NCI-H82 (cell line): Measurements from ENCODE around the gene RNF43.

Experiments
- DNase-seq: peaks from one replicate; lab custom pipeline; 2025; lab: John Stamatoyannopoulos, UW

RNF43 gene

GRCh38 chr17:58417300-58418092 lies at the start of gene RNF43:
Gene RNF43 (minus strand): TSS chr17:58417534. CDS start chr17:58415577, 1,957 bp downstream.
- DNase-seq: peak; percentile 98

GRCh38 chr17:58455491-58455890 lies 38.2 kb upstream of the RNF43 start:
- no peak for DNase-seq

GRCh38 chr17:58452738-58453137 lies 35.4 kb upstream of the RNF43 start:
- peak; percentile 19 for DNase-seq

- DNase-seq: peak; percentile 95
These were observed 30.0 kb upstream of the RNF43 start for GRCh38 chr17:58447039-58447975.

GRCh38 chr17:58446086-58446485 lies 28.8 kb upstream of the RNF43 start:
- DNase-seq: no peak

- DNase-seq: no peak
These were observed 19.5 kb upstream of the RNF43 start for GRCh38 chr17:58436805-58437239.

- no peak for DNase-seq
These were observed 18.9 kb upstream of the RNF43 start for GRCh38 chr17:58436245-58436644.

GRCh38 chr17:58432806-58433573 lies 15.7 kb upstream of the RNF43 start:
- DNase-seq: no peak

- DNase-seq: no peak
These were observed 10.5 kb upstream of the RNF43 start for GRCh38 chr17:58427807-58428206.

GRCh38 chr17:58421711-58422110 lies 4.4 kb upstream of the RNF43 start:
- peak; percentile 30 for DNase-seq

GRCh38 chr17:58420827-58421226 lies 3.5 kb upstream of the RNF43 start:
- no peak for DNase-seq

GRCh38 chr17:58416937-58417299 lies 416 bp downstream of the RNF43 start:
- no peak for DNase-seq

- DNase-seq: no peak
These were observed 938 bp downstream of the RNF43 start for GRCh38 chr17:58416396-58416795.

- no peak for DNase-seq
These were observed 1.8 kb downstream of the RNF43 start for GRCh38 chr17:58415371-58416055.

- DNase-seq: no peak
These were observed 2.7 kb downstream of the RNF43 start for GRCh38 chr17:58414596-58414997.

- DNase-seq: no peak
These were observed 3.6 kb downstream of the RNF43 start for GRCh38 chr17:58413684-58414083.

- no peak for DNase-seq
These were observed 4.3 kb downstream of the RNF43 start for GRCh38 chr17:58412961-58413586.

GRCh38 chr17:58412064-58412703 lies 5.2 kb downstream of the RNF43 start:
- DNase-seq: no peak

GRCh38 chr17:58411408-58411894 lies 5.9 kb downstream of the RNF43 start:
- DNase-seq: no peak

- DNase-seq: no peak
These were observed 6.5 kb downstream of the RNF43 start for GRCh38 chr17:58410714-58411407.
